Measurements from ENCODE around the gene PM20D1. TPM values are rescaled to one million over a fixed set of nuclear protein-coding genes. Genes with fewer than 3 reads are reported as not detected.
"Not testable (repeated sequence)": the region's sequence is repeated elsewhere in the genome, so short reads cannot be mapped to it uniquely, and the experiment has no call there.

PM20D1 gene
- total RNA-seq, 1 donor from 2014 or later: 0.16 TPM

DNA sequence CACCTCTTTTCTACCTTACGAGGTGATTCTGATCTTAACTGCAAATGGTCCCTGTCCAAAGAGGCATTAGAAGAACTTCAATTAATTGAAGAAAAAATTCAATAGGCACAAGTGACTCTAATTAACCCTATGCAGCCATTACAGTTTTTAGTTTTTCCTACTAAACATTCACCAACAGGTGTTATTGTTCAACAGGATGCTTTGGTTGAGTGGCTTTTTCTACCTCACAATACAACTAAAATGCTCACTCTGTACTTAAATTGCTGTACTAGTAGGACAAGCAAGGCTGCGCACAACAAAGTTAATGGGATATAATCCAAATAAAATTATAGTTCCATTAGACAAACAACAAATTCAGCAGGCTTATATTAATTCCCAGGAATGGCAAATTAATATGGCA, 11.6 kb upstream of the PM20D1 start:
- Mint-ChIP-seq H3K36me3 (ENCODE audit: low read depth) (no peaks in the 10 kb centered on the region), H3K4me1 (peaks cover 5% of the 10 kb centered on the region), H3K9me3 (peaks cover 5% of the 10 kb centered on the region), H3K27ac (no peak overlapping the region), H3K27me3 (peaks cover 42% of the 10 kb centered on the region), H3K4me3 (no peak overlapping the region)
- intact Hi-C loops (cut with micrococcal nuclease): no loop called here
- DNase-seq: no peak

GRCh38 chr1:205858141-205858961, 8.4 kb upstream of the PM20D1 start:
- no peak overlapping the region for H3K27ac Mint-ChIP-seq
- intact Hi-C loops (cut with micrococcal nuclease): no loop called here
- H3K4me1 Mint-ChIP-seq: peaks cover 5% of the 10 kb centered on the region
- peaks cover 42% of the 10 kb centered on the region for H3K27me3 Mint-ChIP-seq
- DNase-seq: no peak
- H3K4me3 Mint-ChIP-seq: no peak overlapping the region
- no peaks in the 10 kb centered on the region for H3K36me3 Mint-ChIP-seq (ENCODE audit: low read depth)
- peaks cover 17% of the 10 kb centered on the region for H3K9me3 Mint-ChIP-seq

- H3K9me3 Mint-ChIP-seq: peaks cover 17% of the 10 kb centered on the region
Measured at GRCh38 chr1:205857501-205857900, 7.6 kb upstream of the PM20D1 start.

GRCh38 chr1:205856433-205856832, 6.5 kb upstream of the PM20D1 start:
- H3K36me3 Mint-ChIP-seq (ENCODE audit: low read depth): peaks cover 2% of the 10 kb centered on the region
- no peak overlapping the region for H3K4me3 Mint-ChIP-seq
- peaks cover 39% of the 10 kb centered on the region for H3K27me3 Mint-ChIP-seq
- H3K4me1 Mint-ChIP-seq: peaks cover 5% of the 10 kb centered on the region
- H3K9me3 Mint-ChIP-seq: peaks cover 17% of the 10 kb centered on the region
- DNase-seq: no peak
- intact Hi-C loops (cut with micrococcal nuclease): no loop called here
- no peak overlapping the region for H3K27ac Mint-ChIP-seq

More at GRCh38 chr1:205857501-205857900, 7.6 kb upstream of the PM20D1 start:
- intact Hi-C loops (cut with micrococcal nuclease); H3K36me3 Mint-ChIP-seq (ENCODE audit: low read depth); H3K27ac Mint-ChIP-seq; H3K4me3 Mint-ChIP-seq; DNase-seq; H3K4me1 Mint-ChIP-seq: not testable (repeated sequence)
- H3K27me3 Mint-ChIP-seq: peaks cover 37% of the 10 kb centered on the region

DNA sequence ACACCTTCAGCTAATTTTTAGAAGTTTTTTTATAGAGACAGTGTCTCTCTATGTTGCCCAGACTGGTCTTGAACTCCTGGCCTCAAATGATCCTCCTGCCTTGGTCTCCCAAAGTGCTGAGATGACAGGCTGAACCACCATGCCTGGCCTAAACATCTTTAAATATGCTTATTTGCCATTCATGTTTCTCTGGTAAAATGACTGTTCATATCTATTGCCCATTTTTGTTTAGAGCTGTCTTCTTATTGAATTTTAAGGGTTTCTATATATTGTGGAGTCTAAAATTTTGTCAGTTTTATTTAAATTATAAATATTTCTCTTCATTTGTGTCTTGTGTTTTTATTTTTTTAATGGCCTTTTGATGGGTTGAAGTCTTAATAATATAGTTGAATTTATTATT, 3.0 kb upstream of the PM20D1 start:
- Mint-ChIP-seq H3K36me3 (ENCODE audit: low read depth) (peaks cover 4% of the 10 kb centered on the region), H3K4me3 (no peak overlapping the region), H3K9me3 (peaks cover 17% of the 10 kb centered on the region), H3K27ac (no peak overlapping the region), H3K27me3 (peaks cover 26% of the 10 kb centered on the region), H3K4me1 (peaks cover 21% of the 10 kb centered on the region)
- intact Hi-C loops (cut with micrococcal nuclease): no loop called here
- no peak for DNase-seq

DNA sequence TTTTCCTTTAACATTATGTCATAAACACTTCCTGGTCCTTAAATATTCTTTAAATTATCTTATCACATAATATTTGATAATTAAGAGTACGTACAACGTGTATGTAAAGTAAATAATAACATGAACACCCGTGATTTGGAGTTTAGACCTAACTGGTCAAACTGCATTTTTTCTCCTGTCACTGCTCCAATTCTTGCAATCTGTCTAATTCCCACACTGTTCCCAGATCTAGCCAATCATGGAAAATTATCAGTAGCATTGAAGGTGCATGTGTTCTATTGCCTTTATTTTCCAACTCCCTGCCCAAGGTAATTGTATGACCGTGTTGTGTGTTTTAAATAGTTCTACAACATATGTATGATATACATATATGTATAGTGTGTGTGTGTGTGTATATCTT, 2.1 kb upstream of the PM20D1 start:
- DNase-seq: no peak
- peaks cover 4% of the 10 kb centered on the region for H3K36me3 Mint-ChIP-seq (ENCODE audit: low read depth)
- peaks cover 21% of the 10 kb centered on the region for H3K27me3 Mint-ChIP-seq
- intact Hi-C loops (cut with micrococcal nuclease): no loop called here
- no peak overlapping the region for H3K27ac Mint-ChIP-seq
- no peak overlapping the region for H3K4me3 Mint-ChIP-seq
- peaks cover 16% of the 10 kb centered on the region for H3K9me3 Mint-ChIP-seq
- H3K4me1 Mint-ChIP-seq: peaks cover 21% of the 10 kb centered on the region

- no peak for DNase-seq
- Mint-ChIP-seq H3K27ac (no peak overlapping the region), H3K4me1 (peaks cover 5% of the 10 kb centered on the region), H3K36me3 (ENCODE audit: low read depth) (no peaks in the 10 kb centered on the region), H3K4me3 (no peak overlapping the region), H3K9me3 (no peaks in the 10 kb centered on the region), H3K27me3 (no peaks in the 10 kb centered on the region)
- intact Hi-C loops (cut with micrococcal nuclease): no loop called here
Measured at GRCh38 chr1:205843036-205843859, 6.7 kb downstream of the PM20D1 start.

GRCh38 chr1:205842229-205842628, 7.7 kb downstream of the PM20D1 start:
- no peak for DNase-seq
- H3K27ac Mint-ChIP-seq: no peak overlapping the region
- peaks cover 5% of the 10 kb centered on the region for H3K27me3 Mint-ChIP-seq
- H3K36me3 Mint-ChIP-seq (ENCODE audit: low read depth): no peaks in the 10 kb centered on the region
- no peaks in the 10 kb centered on the region for H3K9me3 Mint-ChIP-seq
- H3K4me1 Mint-ChIP-seq: peaks cover 2% of the 10 kb centered on the region
- no peak overlapping the region for H3K4me3 Mint-ChIP-seq
- intact Hi-C loops (cut with micrococcal nuclease): no loop called here

DNA sequence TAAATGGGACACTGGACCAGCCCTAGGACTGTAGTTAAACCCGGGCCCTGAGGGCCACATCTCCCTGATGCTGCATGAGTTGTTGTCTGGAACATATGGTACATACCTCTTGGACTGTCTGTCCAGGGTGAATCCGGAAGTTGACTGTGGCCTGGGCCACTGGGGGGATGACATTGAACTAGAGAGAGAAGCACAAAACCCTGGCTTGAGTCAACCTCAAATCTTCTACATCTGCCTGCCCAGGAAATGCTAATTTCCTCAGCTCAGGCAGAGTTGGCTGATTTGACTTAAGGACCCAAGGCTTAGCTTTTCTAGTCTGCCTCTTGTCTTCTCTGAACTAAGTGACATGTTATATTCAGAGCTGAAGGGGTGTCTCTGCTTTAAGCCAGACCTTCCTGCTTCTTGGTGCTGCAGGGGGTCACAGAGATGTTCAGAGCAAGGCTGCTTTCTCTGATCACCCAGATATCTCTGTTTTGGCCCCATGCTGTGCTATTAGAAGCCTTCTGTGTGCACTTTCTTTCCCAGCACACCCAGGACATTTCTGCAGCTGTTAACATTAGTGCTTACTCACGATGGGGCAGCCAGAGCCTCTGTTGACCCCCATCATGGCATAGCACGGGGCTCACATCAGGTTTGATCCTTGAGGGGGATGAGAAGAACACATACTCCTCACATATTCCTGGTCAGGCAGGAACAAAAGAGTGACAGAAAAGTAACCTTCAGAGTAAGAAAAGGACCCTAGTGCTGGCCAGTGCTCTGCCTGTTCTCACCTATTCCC, 9.6 kb downstream of the PM20D1 start:
- H3K9me3 Mint-ChIP-seq: no peaks in the 10 kb centered on the region
- no peak overlapping the region for H3K4me3 Mint-ChIP-seq
- intact Hi-C loops (cut with micrococcal nuclease): no loop called here
- peaks cover 2% of the 10 kb centered on the region for H3K4me1 Mint-ChIP-seq
- no peaks in the 10 kb centered on the region for H3K36me3 Mint-ChIP-seq (ENCODE audit: low read depth)
- DNase-seq: no peak
- H3K27me3 Mint-ChIP-seq: peaks cover 5% of the 10 kb centered on the region
- H3K27ac Mint-ChIP-seq: no peak overlapping the region

- Mint-ChIP-seq H3K4me1 (peaks cover 2% of the 10 kb centered on the region), H3K27me3 (peaks cover 5% of the 10 kb centered on the region), H3K27ac (no peak overlapping the region), H3K9me3 (no peaks in the 10 kb centered on the region), H3K4me3 (no peak overlapping the region), H3K36me3 (ENCODE audit: low read depth) (no peaks in the 10 kb centered on the region)
- no peak for DNase-seq
- intact Hi-C loops (cut with micrococcal nuclease): no loop called here
Measured at GRCh38 chr1:205837382-205837970, 12.5 kb downstream of the PM20D1 start.

DNA sequence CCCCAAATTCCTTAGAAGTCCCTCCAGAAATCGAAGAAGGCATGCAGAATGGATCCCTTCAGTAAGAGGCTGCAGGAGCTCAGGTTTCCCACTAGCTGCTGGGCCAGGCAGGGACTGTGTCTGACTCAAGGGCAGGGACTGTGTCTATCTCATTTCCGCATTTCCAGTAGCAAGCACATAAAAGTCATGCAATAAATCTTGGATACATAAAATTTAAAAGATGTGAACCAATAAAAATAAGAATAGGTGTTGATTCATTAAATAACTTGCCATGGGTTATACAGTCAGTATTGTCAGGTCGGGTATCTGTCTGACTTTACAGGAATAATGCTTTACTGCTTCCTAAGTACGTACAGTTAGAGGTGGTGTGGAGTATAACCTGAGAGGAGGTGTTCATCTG, 15.2 kb downstream of the PM20D1 start:
- H3K4me3 Mint-ChIP-seq: no peak overlapping the region
- H3K36me3 Mint-ChIP-seq (ENCODE audit: low read depth): no peaks in the 10 kb centered on the region
- H3K27me3 Mint-ChIP-seq: peaks cover 5% of the 10 kb centered on the region
- intact Hi-C loops (cut with micrococcal nuclease): no loop called here
- DNase-seq: no peak
- no peaks in the 10 kb centered on the region for H3K9me3 Mint-ChIP-seq
- H3K4me1 Mint-ChIP-seq: no peaks in the 10 kb centered on the region
- H3K27ac Mint-ChIP-seq: no peak overlapping the region

GRCh38 chr1:205832326-205832751, 17.6 kb downstream of the PM20D1 start:
- intact Hi-C loops (cut with micrococcal nuclease): no loop called here
- no peak overlapping the region for H3K4me3 Mint-ChIP-seq
- no peak overlapping the region for H3K27ac Mint-ChIP-seq

GRCh38 chr1:205827623-205828022, 22.3 kb downstream of the PM20D1 start:
- H3K27ac Mint-ChIP-seq: no peak overlapping the region
- no peaks in the 10 kb centered on the region for H3K9me3 Mint-ChIP-seq
- H3K27me3 Mint-ChIP-seq: peaks cover 7% of the 10 kb centered on the region
- no peak for DNase-seq
- intact Hi-C loops (cut with micrococcal nuclease): no loop called here
- peaks cover 16% of the 10 kb centered on the region for H3K4me1 Mint-ChIP-seq
- H3K36me3 Mint-ChIP-seq (ENCODE audit: low read depth): no peaks in the 10 kb centered on the region
- no peak overlapping the region for H3K4me3 Mint-ChIP-seq

More at GRCh38 chr1:205832326-205832751, 17.6 kb downstream of the PM20D1 start:
- H3K9me3 Mint-ChIP-seq: no peaks in the 10 kb centered on the region
- H3K4me1 Mint-ChIP-seq: no peaks in the 10 kb centered on the region
- DNase-seq: no peak
- H3K27me3 Mint-ChIP-seq: peaks cover 6% of the 10 kb centered on the region
- no peaks in the 10 kb centered on the region for H3K36me3 Mint-ChIP-seq (ENCODE audit: low read depth)

Data from activated CD4-positive, alpha-beta T cell treated with anti-CD3 and anti-CD28 coated beads, Interleukin-2, amount 10 ng/mL, durations not matched to agents 24 days and 14 days (primary cell).